Suprapubic skin (tissue), 4 donors: ENCODE data around the gene GTF3C6.
"Not testable (repeated sequence)": the region's sequence is repeated elsewhere in the genome, so short reads cannot be mapped to it uniquely, and the experiment has no call there.

Experiments
- CTCF ChIP-seq, 2 donors: fragments of 200-600 bp in 1 of 2; fragments of 450-650 bp in 1 of 2; sonication (generic) in 1 of 2; IDR thresholded peaks; one replicate each; pipeline ENCODE4 v1.5.1; 2016 to 2019; ENCODE audit warnings: antibody characterized with exemption in 2 of 2, mild to moderate bottlenecking in 1 of 2, moderate library complexity in 1 of 2
- EP300 ChIP-seq: sonication (generic); formaldehyde crosslinking; IDR thresholded peaks from one replicate; pipeline ENCODE4 v1.6.1; 2017; ENCODE audit warnings: antibody characterized with exemption
- POLR2A ChIP-seq, 2 donors: fragments of 450-650 bp; IDR thresholded peaks; one replicate each; pipeline ENCODE4 v1.6.1; 2017; ENCODE audit warnings: antibody characterized with exemption in 2 of 2, mild to moderate bottlenecking in 2 of 2, moderate library complexity in 2 of 2
- POLR2AphosphoS5 ChIP-seq, 3 donors: sonication (generic); formaldehyde crosslinking; IDR thresholded peaks; one replicate each; pipeline ENCODE4 v1.6.1; 2017; ENCODE audit warnings: antibody characterized with exemption in 3 of 3

- not testable (repeated sequence) for TF ChIP-seq CTCF (IDR thresholded peaks at IDR 0.05); POLR2AphosphoS5 (IDR thresholded peaks at IDR 0.05); POLR2A (IDR thresholded peaks at IDR 0.05); EP300
Measured at GRCh38 chr6:111017241-111017640, 58.7 kb downstream of the GTF3C6 start.
